GM19395 (cell line): Measurements from ENCODE around the gene ZNF280B.
"Not testable (repeated sequence)": the region's sequence is repeated elsewhere in the genome, so short reads cannot be mapped to it uniquely, and the experiment has no call there.

Experiments
- ATAC-seq: cut with Tn5 transposase; IDR thresholded peaks from one replicate; pipeline ENCODE4 v1.9.1; 2021; ENCODE audit warnings: mild to moderate bottlenecking, moderate library complexity; ENCODE audit not compliant: unreplicated experiment

Gene ZNF280B

DNA sequence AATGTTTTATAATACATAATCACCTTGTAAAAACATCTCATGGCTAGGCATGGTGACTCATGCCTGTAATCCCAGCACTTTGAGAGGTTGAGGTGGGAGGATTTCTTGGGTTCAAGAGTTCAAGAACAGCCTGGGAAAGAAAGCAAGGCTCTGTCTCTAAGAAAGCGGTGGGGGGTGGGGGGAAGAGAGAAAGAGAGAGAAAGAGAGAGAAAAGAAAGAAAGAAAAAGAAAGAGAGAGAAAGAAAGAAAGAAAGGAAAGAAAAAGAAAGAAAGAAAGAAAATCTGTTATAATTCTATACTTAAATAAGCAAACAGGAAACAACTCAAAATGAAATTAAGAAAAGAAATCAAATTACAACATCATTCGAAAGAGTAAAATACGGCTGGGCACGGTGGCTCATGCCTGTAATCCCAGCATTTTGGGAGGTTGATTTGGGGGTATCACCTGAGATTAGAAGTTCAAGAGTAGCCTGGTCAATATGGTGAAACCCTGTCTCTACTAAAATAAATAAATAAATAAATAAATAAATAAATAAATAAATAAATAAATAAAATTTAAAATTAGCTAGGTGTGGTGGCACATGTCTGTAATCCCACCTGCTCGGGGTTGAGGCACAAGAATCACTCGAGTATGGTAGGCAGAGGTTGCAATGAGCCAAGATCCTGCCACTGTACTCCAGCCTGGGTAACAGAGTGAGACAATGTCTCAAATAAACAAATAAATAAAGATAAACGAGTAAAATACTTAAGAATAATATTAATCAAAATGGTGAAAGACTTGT is 65.4 kb downstream of the ZNF280B start:
- no peak for ATAC-seq

DNA sequence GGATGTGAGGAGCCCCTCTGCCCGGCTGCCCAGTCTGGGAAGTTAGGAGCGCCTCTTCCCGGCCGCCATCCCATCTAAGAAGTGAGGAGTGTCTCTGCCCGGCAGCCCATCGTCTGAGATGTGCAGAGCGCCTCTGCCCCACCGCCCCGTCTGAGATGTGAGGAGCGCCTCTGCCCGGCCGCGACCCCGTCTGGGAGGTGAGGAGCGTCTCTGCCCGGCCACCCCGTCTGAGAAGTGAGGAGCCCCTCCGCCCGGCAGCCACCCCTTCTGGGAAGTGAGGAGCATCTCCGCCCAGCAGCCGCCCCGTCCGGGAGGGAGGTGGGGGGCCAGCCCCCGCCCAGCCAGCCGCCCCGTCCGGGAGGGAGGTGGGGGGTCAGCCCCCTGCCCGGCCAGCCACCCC is 66.9 kb downstream of the ZNF280B start:
- not testable (repeated sequence) for ATAC-seq

DNA sequence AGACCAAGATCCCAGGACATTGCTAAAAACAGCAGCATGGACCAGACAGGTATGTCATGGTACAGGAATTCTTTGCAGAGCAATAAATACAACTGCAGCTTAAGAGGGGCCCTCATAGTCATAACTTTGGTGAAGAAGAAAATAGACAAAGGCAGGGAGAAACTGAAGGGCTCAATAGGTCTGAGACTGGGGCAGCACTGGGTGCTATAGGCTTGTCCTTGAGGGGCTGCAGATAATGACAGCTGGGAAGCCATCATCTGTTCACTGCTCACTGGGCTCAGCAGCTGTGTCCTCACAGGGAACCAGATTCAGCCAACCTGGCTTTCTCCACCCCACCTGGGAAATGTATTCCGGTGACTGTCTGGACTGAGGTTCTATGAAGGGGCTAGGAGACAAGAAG is 68.4 kb downstream of the ZNF280B start:
- no peak for ATAC-seq
